GM04503 (cell line): ENCODE results near the gene COQ10A.

Experiments used
- DNase-seq: peaks from one replicate; pipeline ENCODE4 v3.0.0-alpha.2; 2012; ENCODE audit warnings: low read depth

The COQ10A gene

GRCh38 chr12:56315622-56316473 is 49.1 kb downstream of the COQ10A start, which contains the start of gene CNPY2:
TSS of gene CNPY2 (minus strand) at chr12:56315988. CDS start at chr12:56315217, 771 bp downstream.
- peak; percentile 83 for DNase-seq

DNA sequence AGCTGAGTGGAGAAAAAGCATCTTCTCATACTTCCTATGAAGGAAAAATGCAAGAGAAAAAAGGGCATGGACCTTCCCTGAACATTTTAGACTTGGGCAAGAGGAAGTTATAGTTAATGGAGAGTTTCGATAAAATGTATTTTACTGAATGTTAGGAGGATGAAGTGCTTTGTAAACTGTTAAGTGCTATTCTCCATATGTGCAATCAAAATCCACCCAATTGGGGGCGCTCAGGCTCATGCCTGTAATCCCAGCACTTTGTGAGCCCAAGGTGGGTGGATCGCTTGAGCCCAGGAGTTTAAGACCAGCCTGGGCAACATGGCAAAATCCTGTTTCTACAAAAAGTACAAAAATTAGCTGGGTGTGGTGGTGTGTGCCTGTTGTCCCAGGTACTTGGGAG is 50.9 kb downstream of the COQ10A start:
- DNase-seq = no peak
